ENCODE data around the gene CSNK2A3. TPM values are rescaled to one million over a fixed set of nuclear protein-coding genes. Genes with fewer than 3 reads are reported as not detected.

The CSNK2A3 gene
- total RNA-seq, 1 experiment from 2014 or later = 1.4 TPM

DNA sequence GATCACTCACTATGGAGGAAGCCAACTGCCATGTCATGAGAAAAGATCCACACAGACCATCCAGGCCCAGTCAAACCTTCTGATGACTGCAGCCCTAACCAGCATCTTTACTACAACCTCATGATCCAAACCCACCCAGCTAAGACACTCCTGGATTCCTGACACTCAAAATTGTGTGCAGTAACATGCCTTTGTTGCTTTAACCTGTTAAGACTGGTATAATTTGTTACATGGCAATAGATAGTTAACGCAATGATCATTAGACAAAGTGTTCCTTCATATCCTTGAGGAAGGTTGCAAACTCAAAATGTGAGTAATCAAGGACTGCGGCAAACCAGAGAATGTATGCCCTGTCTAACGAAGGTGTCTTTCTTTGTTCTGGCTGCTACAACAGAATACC, 47.1 kb upstream of the CSNK2A3 start:
- Histone ChIP-seq H3K4me1 (ENCODE audit: insufficient read depth, low read length, poor library complexity, severe bottlenecking) (peaks cover 9% of the 10 kb centered on the region), H3K27me3 (replicated peaks; ENCODE audit: insufficient read depth, low read depth, low read length, poor library complexity) (no peaks in the 10 kb centered on the region), H3K27ac (ENCODE audit: low read depth, low read length, poor library complexity, severe bottlenecking) (no peak overlapping the region), H3K4me3 (ENCODE audit: low read depth, low read length, poor library complexity, severe bottlenecking) (no peak overlapping the region), H3K36me3 (ENCODE audit: insufficient read depth, low read length, poor library complexity, severe bottlenecking) (no peaks in the 10 kb centered on the region), H3K9me3 (ENCODE audit: low read depth, low read length, poor library complexity, severe bottlenecking) (no peaks in the 10 kb centered on the region)
- no TSS peak for BruUV-seq (replicated peaks)
- ChIA-PET CTCF (no interaction called here), POLR2A (ENCODE audit: low non-redundant PET) (no interaction called here)
- no peak for DNase-seq (ENCODE audit: low spot score)
- intact Hi-C loops (cut with micrococcal nuclease; ENCODE audit: unreplicated experiment) = loop anchor here (2.0 kb wide), 1 partner anchor 387 kb away; no protein-coding TSS in a partner anchor
- TF ChIP-seq, protein P1, sequence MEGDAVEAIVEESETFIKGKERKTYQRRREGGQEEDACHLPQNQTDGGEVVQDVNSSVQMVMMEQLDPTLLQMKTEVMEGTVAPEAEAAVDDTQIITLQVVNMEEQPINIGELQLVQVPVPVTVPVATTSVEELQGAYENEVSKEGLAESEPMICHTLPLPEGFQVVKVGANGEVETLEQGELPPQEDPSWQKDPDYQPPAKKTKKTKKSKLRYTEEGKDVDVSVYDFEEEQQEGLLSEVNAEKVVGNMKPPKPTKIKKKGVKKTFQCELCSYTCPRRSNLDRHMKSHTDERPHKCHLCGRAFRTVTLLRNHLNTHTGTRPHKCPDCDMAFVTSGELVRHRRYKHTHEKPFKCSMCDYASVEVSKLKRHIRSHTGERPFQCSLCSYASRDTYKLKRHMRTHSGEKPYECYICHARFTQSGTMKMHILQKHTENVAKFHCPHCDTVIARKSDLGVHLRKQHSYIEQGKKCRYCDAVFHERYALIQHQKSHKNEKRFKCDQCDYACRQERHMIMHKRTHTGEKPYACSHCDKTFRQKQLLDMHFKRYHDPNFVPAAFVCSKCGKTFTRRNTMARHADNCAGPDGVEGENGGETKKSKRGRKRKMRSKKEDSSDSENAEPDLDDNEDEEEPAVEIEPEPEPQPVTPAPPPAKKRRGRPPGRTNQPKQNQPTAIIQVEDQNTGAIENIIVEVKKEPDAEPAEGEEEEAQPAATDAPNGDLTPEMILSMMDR (conservative IDR thresholded peaks at IDR 0.05; ENCODE audit: low read depth, low read length) = no peak
- no peak for TF ChIP-seq EZH2 (IDR thresholded peaks at IDR 0.05; ENCODE audit: borderline replicate concordance, low read depth, low read length, poor library complexity, severe bottlenecking)

- H3K4me3 ChIP-seq (ENCODE audit: low read depth, low read length, poor library complexity, severe bottlenecking) = no peak overlapping the region
- H3K36me3 ChIP-seq (ENCODE audit: insufficient read depth, low read length, poor library complexity, severe bottlenecking) = no peaks in the 10 kb centered on the region
- CTCF ChIA-PET = no interaction called here
- intact Hi-C loops (cut with micrococcal nuclease; ENCODE audit: unreplicated experiment) = no loop called here
- no peaks in the 10 kb centered on the region for H3K4me1 ChIP-seq (ENCODE audit: insufficient read depth, low read length, poor library complexity, severe bottlenecking)
- no TSS peak for BruUV-seq (replicated peaks)
- POLR2A ChIA-PET (ENCODE audit: low non-redundant PET) = no interaction called here
- H3K27me3 ChIP-seq (replicated peaks; ENCODE audit: insufficient read depth, low read depth, low read length, poor library complexity) = no peaks in the 10 kb centered on the region
- H3K9me3 ChIP-seq (ENCODE audit: low read depth, low read length, poor library complexity, severe bottlenecking) = no peaks in the 10 kb centered on the region
- no peak for DNase-seq (ENCODE audit: low spot score)
- TF ChIP-seq, protein P1 (conservative IDR thresholded peaks at IDR 0.05; ENCODE audit: low read depth, low read length) = no peak
- no peak for TF ChIP-seq EZH2 (IDR thresholded peaks at IDR 0.05; ENCODE audit: borderline replicate concordance, low read depth, low read length, poor library complexity, severe bottlenecking)
- no peak overlapping the region for H3K27ac ChIP-seq (ENCODE audit: low read depth, low read length, poor library complexity, severe bottlenecking)
These were observed 44.7 kb upstream of the CSNK2A3 start for GRCh38 chr11:11397781-11398180.

- BruUV-seq (replicated peaks) = no TSS peak
- Histone ChIP-seq H3K27ac (ENCODE audit: low read depth, low read length, poor library complexity, severe bottlenecking) (no peak overlapping the region), H3K9me3 (ENCODE audit: low read depth, low read length, poor library complexity, severe bottlenecking) (no peaks in the 10 kb centered on the region), H3K4me1 (ENCODE audit: insufficient read depth, low read length, poor library complexity, severe bottlenecking) (no peaks in the 10 kb centered on the region), H3K4me3 (ENCODE audit: low read depth, low read length, poor library complexity, severe bottlenecking) (no peak overlapping the region), H3K27me3 (replicated peaks; ENCODE audit: insufficient read depth, low read depth, low read length, poor library complexity) (no peaks in the 10 kb centered on the region), H3K36me3 (ENCODE audit: insufficient read depth, low read length, poor library complexity, severe bottlenecking) (no peaks in the 10 kb centered on the region)
- intact Hi-C loops (cut with micrococcal nuclease; ENCODE audit: unreplicated experiment) = no loop called here
- ChIA-PET CTCF (no interaction called here), POLR2A (ENCODE audit: low non-redundant PET) (no interaction called here)
- no peak for DNase-seq (ENCODE audit: low spot score)
- TF ChIP-seq, protein P1 (conservative IDR thresholded peaks at IDR 0.05; ENCODE audit: low read depth, low read length) = no peak
- no peak for TF ChIP-seq EZH2 (IDR thresholded peaks at IDR 0.05; ENCODE audit: borderline replicate concordance, low read depth, low read length, poor library complexity, severe bottlenecking)
These were observed 44.0 kb upstream of the CSNK2A3 start for GRCh38 chr11:11397036-11397415.
